Measurements from ENCODE around the gene COL4A2.

Gene COL4A2

GRCh38 chr13:110551284-110551683, 244.2 kb downstream of the COL4A2 start:
- H3K4me3 ChIP-seq = no peak overlapping the region
- no peak for DNase-seq (ENCODE audit: low read depth, low spot score)
- no peak overlapping the region for H3K27ac ChIP-seq
- TF ChIP-seq POLR2AphosphoS5 (IDR thresholded peaks at IDR 0.05; ENCODE audit: borderline replicate concordance, low read depth, low read length) (no peak), FOXP2 (optimal IDR thresholded peaks at IDR 0.05; ENCODE audit: control extremely low read depth, extremely low read length, insufficient read depth) (no peak)
- no peaks in the 10 kb centered on the region for H3K9me3 ChIP-seq (ENCODE audit: low read depth, low read length)
- no peak overlapping the region for H3K9ac ChIP-seq (ENCODE audit: insufficient read length)
- H3K36me3 ChIP-seq (ENCODE audit: insufficient read depth, low read length) = no peaks in the 10 kb centered on the region

GRCh38 chr13:110552767-110553166, 245.7 kb downstream of the COL4A2 start:
- Histone ChIP-seq H3K4me3 (no peak overlapping the region), H3K27ac (no peak overlapping the region)
- TF ChIP-seq EZH2 (IDR thresholded peaks at IDR 0.05) (no peak), FOXP2 (optimal IDR thresholded peaks at IDR 0.05; ENCODE audit: control extremely low read depth, extremely low read length, insufficient read depth) (no peak), POLR2AphosphoS5 (IDR thresholded peaks at IDR 0.05; ENCODE audit: borderline replicate concordance, low read depth, low read length) (no peak)

DNA sequence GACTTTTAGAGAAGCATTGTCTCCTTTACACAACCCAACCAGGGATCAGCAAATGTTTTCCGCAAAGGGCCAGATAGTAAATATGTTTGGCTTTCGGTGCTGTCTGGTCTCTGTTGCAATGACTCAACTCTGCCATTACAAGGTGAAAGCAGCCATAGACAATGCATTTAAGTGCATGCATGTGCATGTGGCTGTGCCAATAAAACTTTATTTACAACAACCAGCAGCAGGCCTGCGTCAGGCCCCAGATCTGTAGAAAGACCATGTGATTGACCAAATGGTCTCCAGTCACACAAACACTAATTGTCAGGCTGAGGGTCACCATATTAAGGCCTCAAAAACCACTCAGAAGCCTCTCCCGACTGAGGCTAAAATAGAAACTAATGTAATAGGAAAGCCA, 246.3 kb downstream of the COL4A2 start:
- no peak overlapping the region for H3K4me3 ChIP-seq
- TF ChIP-seq FOXP2 (optimal IDR thresholded peaks at IDR 0.05; ENCODE audit: control extremely low read depth, extremely low read length, insufficient read depth) = no peak
- no peak for TF ChIP-seq POLR2AphosphoS5 (IDR thresholded peaks at IDR 0.05; ENCODE audit: borderline replicate concordance, low read depth, low read length)
- no peak for TF ChIP-seq EZH2 (IDR thresholded peaks at IDR 0.05)
- no peak for DNase-seq (ENCODE audit: low read depth, low spot score)
- no peaks in the 10 kb centered on the region for H3K9me3 ChIP-seq (ENCODE audit: low read depth, low read length)
- no peaks in the 10 kb centered on the region for H3K36me3 ChIP-seq (ENCODE audit: insufficient read depth, low read length)
- H3K27ac ChIP-seq = no peak overlapping the region
- H3K9ac ChIP-seq (ENCODE audit: insufficient read length) = no peak overlapping the region

More at GRCh38 chr13:110552767-110553166, 245.7 kb downstream of the COL4A2 start:
- no peak for DNase-seq (ENCODE audit: low read depth, low spot score)
- no peak overlapping the region for H3K9ac ChIP-seq (ENCODE audit: insufficient read length)
- no peaks in the 10 kb centered on the region for H3K9me3 ChIP-seq (ENCODE audit: low read depth, low read length)
- no peaks in the 10 kb centered on the region for H3K36me3 ChIP-seq (ENCODE audit: insufficient read depth, low read length)

GRCh38 chr13:110554227-110554836, 247.2 kb downstream of the COL4A2 start:
- no peaks in the 10 kb centered on the region for H3K36me3 ChIP-seq (ENCODE audit: insufficient read depth, low read length)
- no peaks in the 10 kb centered on the region for H3K9me3 ChIP-seq (ENCODE audit: low read depth, low read length)
- DNase-seq (ENCODE audit: low read depth, low spot score) = no peak
- TF ChIP-seq FOXP2 (optimal IDR thresholded peaks at IDR 0.05; ENCODE audit: control extremely low read depth, extremely low read length, insufficient read depth) (no peak), POLR2AphosphoS5 (IDR thresholded peaks at IDR 0.05; ENCODE audit: borderline replicate concordance, low read depth, low read length) (no peak), EZH2 (IDR thresholded peaks at IDR 0.05) (no peak)
- no peak overlapping the region for H3K27ac ChIP-seq
- no peak overlapping the region for H3K9ac ChIP-seq (ENCODE audit: insufficient read length)
- H3K4me3 ChIP-seq = no peak overlapping the region

- no peak overlapping the region for H3K4me3 ChIP-seq
- H3K9ac ChIP-seq (ENCODE audit: insufficient read length) = no peak overlapping the region
- H3K36me3 ChIP-seq (ENCODE audit: insufficient read depth, low read length) = no peaks in the 10 kb centered on the region
- no peak overlapping the region for H3K27ac ChIP-seq
- H3K9me3 ChIP-seq (ENCODE audit: low read depth, low read length) = no peaks in the 10 kb centered on the region
- no peak for TF ChIP-seq POLR2AphosphoS5 (IDR thresholded peaks at IDR 0.05; ENCODE audit: borderline replicate concordance, low read depth, low read length)
- no peak for TF ChIP-seq FOXP2 (optimal IDR thresholded peaks at IDR 0.05; ENCODE audit: control extremely low read depth, extremely low read length, insufficient read depth)
- TF ChIP-seq EZH2 (IDR thresholded peaks at IDR 0.05) = no peak
- no peak for DNase-seq (ENCODE audit: low read depth, low spot score)
Observed at GRCh38 chr13:110554946-110555345, 247.9 kb downstream of the COL4A2 start.

DNA sequence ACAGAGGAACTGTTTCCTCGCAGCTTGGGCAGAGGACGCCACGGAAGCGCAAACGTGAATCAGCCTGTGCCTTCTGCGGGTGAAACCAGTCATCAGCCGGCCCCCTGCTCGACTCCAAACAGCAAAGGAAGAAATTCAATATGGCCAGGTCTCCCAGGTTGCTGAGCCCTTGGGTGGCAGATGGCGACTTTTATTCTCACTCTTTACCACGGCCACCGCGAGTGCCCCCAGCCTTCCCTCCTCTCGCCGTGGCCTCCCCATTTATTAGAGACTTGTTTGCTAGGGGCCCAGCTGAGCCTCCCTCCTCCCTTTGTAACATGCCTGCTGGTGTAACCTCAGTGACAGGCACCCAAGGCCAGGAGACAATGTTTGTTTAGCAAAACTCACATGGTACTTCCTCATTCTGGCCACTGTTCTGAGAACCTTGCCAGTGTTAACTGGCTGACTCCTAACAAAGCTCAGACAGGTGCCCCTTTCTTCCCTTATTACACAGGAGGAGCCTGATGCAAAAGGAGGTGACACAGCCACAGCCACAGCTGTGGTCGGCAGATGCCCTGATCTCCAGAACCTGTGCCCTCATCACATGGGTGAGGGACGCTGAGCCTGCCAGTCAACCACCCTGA, 248.6 kb downstream of the COL4A2 start:
- TF ChIP-seq POLR2AphosphoS5 (IDR thresholded peaks at IDR 0.05; ENCODE audit: borderline replicate concordance, low read depth, low read length) (no peak), FOXP2 (optimal IDR thresholded peaks at IDR 0.05; ENCODE audit: control extremely low read depth, extremely low read length, insufficient read depth) (no peak), EZH2 (IDR thresholded peaks at IDR 0.05) (no peak)
- Histone ChIP-seq H3K36me3 (ENCODE audit: insufficient read depth, low read length) (no peaks in the 10 kb centered on the region), H3K27ac (no peak overlapping the region), H3K9ac (ENCODE audit: insufficient read length) (no peak overlapping the region), H3K9me3 (ENCODE audit: low read depth, low read length) (no peaks in the 10 kb centered on the region), H3K4me3 (no peak overlapping the region)
- no peak for DNase-seq (ENCODE audit: low read depth, low spot score)

DNA sequence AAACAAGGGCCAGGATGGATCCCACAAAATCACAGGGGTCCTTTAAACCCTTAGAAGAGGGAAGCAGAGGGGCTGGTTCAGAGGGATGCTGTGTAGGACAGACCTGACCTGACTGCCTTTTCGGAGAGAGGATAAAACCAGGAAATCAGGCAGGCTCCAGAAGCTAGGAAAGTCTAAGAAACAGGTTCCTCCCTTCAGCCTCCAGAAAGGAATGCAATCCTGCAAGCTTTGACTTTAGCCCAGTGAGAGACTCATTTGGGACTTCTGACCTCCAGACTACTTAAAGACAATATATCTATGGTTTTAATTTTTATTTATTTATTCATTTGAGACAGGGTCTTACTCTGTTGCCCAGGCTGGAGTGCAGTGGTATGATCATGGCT, 249.1 kb downstream of the COL4A2 start:
- Histone ChIP-seq H3K9ac (ENCODE audit: insufficient read length) (no peak overlapping the region), H3K27ac (no peak overlapping the region), H3K4me3 (no peak overlapping the region), H3K36me3 (ENCODE audit: insufficient read depth, low read length) (no peaks in the 10 kb centered on the region), H3K9me3 (ENCODE audit: low read depth, low read length) (no peaks in the 10 kb centered on the region)
- no peak for TF ChIP-seq EZH2 (IDR thresholded peaks at IDR 0.05)
- no peak for TF ChIP-seq FOXP2 (optimal IDR thresholded peaks at IDR 0.05; ENCODE audit: control extremely low read depth, extremely low read length, insufficient read depth)
- no peak for TF ChIP-seq POLR2AphosphoS5 (IDR thresholded peaks at IDR 0.05; ENCODE audit: borderline replicate concordance, low read depth, low read length)
- no peak for DNase-seq (ENCODE audit: low read depth, low spot score)

GRCh38 chr13:110557082-110557481, 250.0 kb downstream of the COL4A2 start:
- no peaks in the 10 kb centered on the region for H3K9me3 ChIP-seq (ENCODE audit: low read depth, low read length)
- no peak for DNase-seq (ENCODE audit: low read depth, low spot score)
- TF ChIP-seq POLR2AphosphoS5 (IDR thresholded peaks at IDR 0.05; ENCODE audit: borderline replicate concordance, low read depth, low read length) (no peak), EZH2 (IDR thresholded peaks at IDR 0.05) (no peak), FOXP2 (optimal IDR thresholded peaks at IDR 0.05; ENCODE audit: control extremely low read depth, extremely low read length, insufficient read depth) (no peak)
- no peak overlapping the region for H3K4me3 ChIP-seq
- no peak overlapping the region for H3K27ac ChIP-seq
- no peaks in the 10 kb centered on the region for H3K36me3 ChIP-seq (ENCODE audit: insufficient read depth, low read length)
- H3K9ac ChIP-seq (ENCODE audit: insufficient read length) = no peak overlapping the region
